ENCODE data around the gene STK39. TPM values are rescaled to one million over a fixed set of nuclear protein-coding genes. Genes with fewer than 3 reads are reported as not detected.

The STK39 gene
- total and polyA plus RNA-seq, 9 of the 15 experiments (the other 6 are each of a cell fraction or from before 2014, with no cell fraction given) = 0.19 to 0.76 (median 0.51) TPM

- Histone ChIP-seq H2AFZ (ENCODE audit: low read depth, low read length) (no peak overlapping the region), H3K79me2 (ENCODE audit: control insufficient read depth, insufficient read depth, low read length) (no peaks in the 10 kb centered on the region), H3K27me3 (ENCODE audit: control insufficient read depth in 2 of 2, insufficient read depth in 2 of 2, low read length in 2 of 2) (peaks cover 4 to 6% of the 10 kb centered on the region in 2 experiments; a peak in 2 of 5 replicates), H3K4me3 (no peak overlapping the region), H3K27ac (ENCODE audit: extremely low read depth, low read depth, low read length) (no peak overlapping the region), H3K4me1 (replicated peaks in 1 of 2; ENCODE audit: control insufficient read depth in 2 of 2, insufficient read depth in 2 of 2, low read length in 2 of 2) (no peaks in the 10 kb centered on the region), H3K9ac (ENCODE audit: insufficient read depth in 1 of 2, low read depth in 2 of 2, low read length in 2 of 2) (no peak overlapping the region), H3K4me2 (ENCODE audit: insufficient read depth, low read length) (no peak overlapping the region), H4K20me1 (replicated peaks; ENCODE audit: control insufficient read depth, insufficient read depth, low read length) (no peaks in the 10 kb centered on the region), H3K36me3 (ENCODE audit: control insufficient read depth, insufficient read depth, low read length) (no peaks in the 10 kb centered on the region), H3K9me3 (replicated peaks; ENCODE audit: control insufficient read depth, insufficient read depth, low read depth, low read length) (no peaks in the 10 kb centered on the region), H3K9me1 (ENCODE audit: control insufficient read depth, insufficient read depth, low read length) (no peaks in the 10 kb centered on the region)
- FAIRE-seq (no peak), ATAC-seq (no peak), DNase-seq (ENCODE audit: extremely low read depth in 1 of 4, low spot score in 3 of 4) (no peak)
- intact Hi-C loops (cut with micrococcal nuclease) (no loop called here), in situ Hi-C loops (cut with MboI) (no loop called here)
- POLR2A ChIA-PET = interaction anchor here (0.8 to 2.3 kb wide), 3 partner anchors 9 to 21 kb away, joined by 3 to 6 read pairs (median 6); no protein-coding TSS in a partner anchor
- CTCF ChIA-PET (ENCODE audit: low intra/inter-chr PET ratio) = no interaction called here
- BruUV-seq (replicated peaks) = no TSS peak
- WGBS (ENCODE audit: insufficient coverage, low coverage, missing lambda C conversion rate) = 1% methylated on average over 4 of the region's 4 CpGs
- TF ChIP-seq NFIC (IDR thresholded peaks at IDR 0.05) = peak; percentile 19; the same call in 1 of the 2 replicates
- no peak for TF ChIP-seq POLR2AphosphoS2 (IDR thresholded peaks at IDR 0.05; ENCODE audit: low read length)
Measured at GRCh38 chr2:168181825-168182224, 65.6 kb downstream of the STK39 start.

- FAIRE-seq (no peak), ATAC-seq (no peak), DNase-seq (ENCODE audit: extremely low read depth in 1 of 4, low spot score in 3 of 4) (no peak)
- Histone ChIP-seq H2AFZ (ENCODE audit: low read depth, low read length) (no peak overlapping the region), H3K4me1 (replicated peaks in 1 of 2; ENCODE audit: control insufficient read depth in 2 of 2, insufficient read depth in 2 of 2, low read length in 2 of 2) (no peaks in the 10 kb centered on the region), H4K20me1 (replicated peaks; ENCODE audit: control insufficient read depth, insufficient read depth, low read length) (no peaks in the 10 kb centered on the region), H3K9ac (ENCODE audit: insufficient read depth in 1 of 2, low read depth in 2 of 2, low read length in 2 of 2) (no peak overlapping the region), H3K4me2 (ENCODE audit: insufficient read depth, low read length) (no peak overlapping the region), H3K9me1 (ENCODE audit: control insufficient read depth, insufficient read depth, low read length) (no peaks in the 10 kb centered on the region), H3K36me3 (ENCODE audit: control insufficient read depth, insufficient read depth, low read length) (no peaks in the 10 kb centered on the region), H3K27ac (ENCODE audit: extremely low read depth, low read depth, low read length) (no peak overlapping the region), H3K27me3 (ENCODE audit: control insufficient read depth in 2 of 2, insufficient read depth in 2 of 2, low read length in 2 of 2) (peaks cover 4 to 6% of the 10 kb centered on the region in 2 experiments; a peak in 2 of 5 replicates), H3K79me2 (ENCODE audit: control insufficient read depth, insufficient read depth, low read length) (no peaks in the 10 kb centered on the region), H3K4me3 (no peak overlapping the region), H3K9me3 (replicated peaks; ENCODE audit: control insufficient read depth, insufficient read depth, low read depth, low read length) (no peaks in the 10 kb centered on the region)
- in situ Hi-C loops (cut with MboI) (no loop called here), intact Hi-C loops (cut with micrococcal nuclease) (no loop called here)
- 3% methylated on average over 3 of the region's 3 CpGs for WGBS (ENCODE audit: insufficient coverage, low coverage, missing lambda C conversion rate)
- CTCF ChIA-PET (ENCODE audit: low intra/inter-chr PET ratio) = no interaction called here
- POLR2A ChIA-PET = interaction anchor here (0.8 to 2.3 kb wide), 2 partner anchors 8 to 20 kb away, joined by 3 to 6 read pairs; no protein-coding TSS in a partner anchor
- no TSS peak for BruUV-seq (replicated peaks)
- TF ChIP-seq ZNF197 (CRISPR knock-in tag; IDR thresholded peaks at IDR 0.05; ENCODE audit: low read depth) (no peak), FIP1L1 (IDR thresholded peaks at IDR 0.05; ENCODE audit: low read depth, low read length, poor library complexity, severe bottlenecking) (no peak), FOS (IDR thresholded peaks at IDR 0.05; ENCODE audit: extremely low read depth, insufficient read length) (no peak), ETS1 (conservative IDR thresholded peaks at IDR 0.05; ENCODE audit: control insufficient read depth, low read depth, low read length) (no peak), NFIX (CRISPR knock-in tag; IDR thresholded peaks at IDR 0.05; ENCODE audit: low read depth) (no peak), RBM15 (IDR thresholded peaks at IDR 0.05; ENCODE audit: insufficient read depth, low read length) (no peak), ZNF280A (IDR thresholded peaks at IDR 0.05; ENCODE audit: low read depth, partially characterized antibody) (no peak), CGGBP1 (CRISPR knock-in tag; IDR thresholded peaks at IDR 0.05) (no peak), MCM5 (IDR thresholded peaks at IDR 0.05; ENCODE audit: low read depth) (no peak), RBBP5 (IDR thresholded peaks at IDR 0.05; ENCODE audit: borderline replicate concordance, insufficient read depth, low read length, poor library complexity, severe bottlenecking) (no peak)
Measured at GRCh38 chr2:168180914-168181313, 66.5 kb downstream of the STK39 start.

All from K562 (cell line).